Activated T-cell treated with anti-CD3 and anti-CD28 coated beads for 4 hours (primary cell): Measurements from ENCODE around the gene TBC1D12.
"Not testable (repeated sequence)": the region's sequence is repeated elsewhere in the genome, so short reads cannot be mapped to it uniquely, and the experiment has no call there.

Experiments
- DNase-seq: peaks from one replicate; pipeline ENCODE4 v3.0.0-alpha.2; 2020

Gene TBC1D12

DNA sequence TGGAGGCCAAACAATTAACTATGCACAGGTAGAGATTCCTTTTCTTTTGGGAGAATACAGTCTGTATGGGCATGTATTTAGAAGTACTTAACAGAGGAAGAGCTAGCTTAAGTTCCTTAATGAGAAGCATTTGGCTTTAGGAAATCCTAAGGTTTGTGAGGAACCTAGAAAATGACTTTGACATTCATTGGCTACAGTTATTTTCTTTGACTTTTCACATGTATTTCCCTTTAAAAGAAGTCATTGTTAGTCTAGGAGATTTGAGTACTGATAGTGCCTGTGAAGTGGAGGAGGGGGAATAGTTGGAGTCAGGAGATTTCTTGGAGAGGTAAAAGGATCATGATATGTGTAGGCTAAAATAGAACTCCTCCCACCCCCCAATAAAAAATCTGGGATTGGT, 146.9 kb downstream of the TBC1D12 start:
- DNase-seq: no peak

DNA sequence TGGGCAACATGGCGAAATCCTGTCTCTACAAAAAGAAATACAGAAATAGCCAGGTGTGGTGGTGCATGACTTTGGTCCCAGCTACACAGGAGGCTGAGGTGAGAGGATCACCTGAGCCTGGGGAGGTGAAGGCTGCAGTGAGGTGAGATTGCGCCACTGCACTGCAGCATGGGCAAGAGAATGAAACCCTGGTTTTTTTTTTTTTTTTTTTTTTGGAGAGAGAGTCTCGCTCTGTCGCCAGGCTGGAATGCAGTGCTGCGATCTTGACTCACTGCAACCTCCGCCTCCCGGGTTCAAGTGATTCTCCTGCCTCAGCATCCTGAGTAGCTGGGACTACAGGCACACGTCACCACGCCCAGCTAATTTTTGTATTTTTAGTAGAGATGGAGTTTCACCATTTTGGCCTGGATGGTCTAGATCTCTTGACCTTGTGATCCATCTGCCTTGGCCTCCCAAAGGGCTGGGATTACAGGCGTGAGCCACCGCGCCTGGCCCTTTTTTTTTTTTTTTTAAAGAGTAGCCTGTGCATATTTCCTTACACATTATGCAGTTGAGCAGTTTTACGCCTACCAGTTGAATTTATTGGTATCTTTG, 165.5 kb downstream of the TBC1D12 start:
- not testable (repeated sequence) for DNase-seq

DNA sequence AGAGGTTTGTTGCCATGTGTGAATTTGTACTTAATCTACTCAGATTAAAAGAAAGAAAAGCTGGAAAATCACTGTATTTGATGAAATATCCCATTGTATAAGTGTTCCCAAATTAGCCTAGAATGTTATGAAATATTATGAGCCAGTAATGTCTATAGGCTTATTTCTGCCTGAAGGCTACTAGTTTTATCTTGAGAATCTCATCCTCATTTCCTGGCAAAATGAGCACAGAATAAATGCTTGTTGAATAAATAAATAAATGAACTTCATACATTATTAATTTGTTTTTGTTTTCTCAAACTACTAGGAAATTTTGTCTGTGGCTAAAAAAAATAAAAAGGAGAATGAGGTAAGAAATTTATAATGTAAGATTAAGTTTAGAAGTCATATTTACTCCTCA, 168.7 kb downstream of the TBC1D12 start:
- no peak for DNase-seq

DNA sequence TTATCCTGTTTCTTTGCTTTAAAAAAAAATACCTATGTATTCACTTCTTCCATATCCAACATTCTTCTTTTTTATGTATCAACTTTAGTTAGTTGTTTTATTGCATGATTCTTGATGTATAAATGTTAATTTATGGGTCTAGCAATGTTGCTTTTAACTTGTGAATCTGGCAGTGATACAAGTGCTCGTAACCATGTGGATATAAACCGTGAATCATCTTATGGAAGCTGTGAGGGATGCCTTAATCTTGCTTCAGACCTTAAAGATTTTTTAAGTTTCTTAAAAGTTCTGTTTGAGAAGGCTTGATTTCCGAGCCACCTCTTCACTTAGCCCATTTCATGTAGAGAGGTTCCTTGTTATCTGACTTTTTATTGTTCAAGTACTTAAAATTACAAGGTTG, 169.2 kb downstream of the TBC1D12 start:
- DNase-seq: no peak

DNA sequence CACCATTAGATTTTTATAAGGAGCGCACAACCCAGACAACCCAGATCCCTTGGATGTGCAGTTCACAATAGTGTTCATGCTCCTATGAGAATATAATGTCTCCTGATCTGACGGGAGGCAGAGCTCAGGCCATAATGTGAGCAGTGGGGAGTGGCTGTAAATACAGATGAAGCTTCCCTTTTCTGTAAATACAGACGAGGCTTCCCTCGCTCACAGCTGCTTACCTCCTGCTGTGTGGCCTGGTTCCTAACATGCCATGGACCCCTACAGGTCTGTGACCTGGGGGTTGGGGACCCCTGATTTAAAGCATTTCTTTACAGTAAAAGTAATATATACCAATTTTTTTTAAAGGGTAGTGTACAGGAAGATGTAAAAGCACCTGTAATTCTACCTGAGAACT, 176.4 kb downstream of the TBC1D12 start:
- no peak for DNase-seq

DNA sequence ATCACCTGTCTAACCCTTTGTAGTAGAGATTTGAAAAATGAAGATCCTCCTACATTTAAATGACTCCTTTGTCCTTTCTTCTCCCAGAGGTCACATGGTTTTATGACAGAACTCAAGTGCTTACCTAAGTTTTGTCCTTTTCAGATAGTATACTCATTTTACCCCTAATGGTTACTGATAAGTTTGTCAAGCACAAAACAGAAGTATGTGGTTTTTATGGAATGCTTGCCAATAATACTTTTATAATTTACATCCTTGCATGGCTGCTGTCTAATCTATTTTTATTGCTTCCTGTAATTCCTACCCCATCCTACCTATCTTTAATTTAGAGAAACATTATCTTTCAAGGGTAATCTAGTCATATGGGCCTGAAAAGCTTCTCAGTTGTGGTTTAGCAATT, 180.8 kb downstream of the TBC1D12 start:
- DNase-seq: no peak
